LNCAP (cell line): ENCODE data around the gene SRRM5.

Experiments
- TF ChIP-seq, protein P1 (sequence below): fragments of 450-650 bp; IDR thresholded peaks from 2 replicates; pipeline ENCODE4 v1.5.1; 2017; ENCODE audit warnings: mild to moderate bottlenecking

SRRM5 gene

GRCh38 chr19:43634068-43634467 is 22.2 kb downstream of the SRRM5 start:
- TF ChIP-seq, protein P1, sequence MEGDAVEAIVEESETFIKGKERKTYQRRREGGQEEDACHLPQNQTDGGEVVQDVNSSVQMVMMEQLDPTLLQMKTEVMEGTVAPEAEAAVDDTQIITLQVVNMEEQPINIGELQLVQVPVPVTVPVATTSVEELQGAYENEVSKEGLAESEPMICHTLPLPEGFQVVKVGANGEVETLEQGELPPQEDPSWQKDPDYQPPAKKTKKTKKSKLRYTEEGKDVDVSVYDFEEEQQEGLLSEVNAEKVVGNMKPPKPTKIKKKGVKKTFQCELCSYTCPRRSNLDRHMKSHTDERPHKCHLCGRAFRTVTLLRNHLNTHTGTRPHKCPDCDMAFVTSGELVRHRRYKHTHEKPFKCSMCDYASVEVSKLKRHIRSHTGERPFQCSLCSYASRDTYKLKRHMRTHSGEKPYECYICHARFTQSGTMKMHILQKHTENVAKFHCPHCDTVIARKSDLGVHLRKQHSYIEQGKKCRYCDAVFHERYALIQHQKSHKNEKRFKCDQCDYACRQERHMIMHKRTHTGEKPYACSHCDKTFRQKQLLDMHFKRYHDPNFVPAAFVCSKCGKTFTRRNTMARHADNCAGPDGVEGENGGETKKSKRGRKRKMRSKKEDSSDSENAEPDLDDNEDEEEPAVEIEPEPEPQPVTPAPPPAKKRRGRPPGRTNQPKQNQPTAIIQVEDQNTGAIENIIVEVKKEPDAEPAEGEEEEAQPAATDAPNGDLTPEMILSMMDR: no peak

DNA sequence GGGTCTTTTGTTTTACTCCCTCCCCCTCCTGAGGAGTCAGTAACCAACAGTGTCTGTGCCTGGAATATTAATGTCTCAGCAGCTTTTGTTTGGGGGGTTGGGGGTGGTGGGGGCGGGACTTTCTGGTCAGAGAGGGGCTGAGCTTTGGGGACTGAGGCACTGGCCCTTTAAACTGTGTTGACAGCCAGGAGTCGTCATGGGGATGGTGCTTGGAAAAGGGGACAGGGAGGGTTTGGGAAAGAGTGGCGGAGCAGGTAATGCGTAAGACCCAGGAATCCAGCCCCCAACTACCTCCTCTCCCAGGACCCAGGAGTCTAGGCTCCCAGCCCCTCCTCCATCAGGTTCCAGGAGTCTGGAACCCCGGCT is 22.6 kb downstream of the SRRM5 start:
- TF ChIP-seq, protein P1: no peak

DNA sequence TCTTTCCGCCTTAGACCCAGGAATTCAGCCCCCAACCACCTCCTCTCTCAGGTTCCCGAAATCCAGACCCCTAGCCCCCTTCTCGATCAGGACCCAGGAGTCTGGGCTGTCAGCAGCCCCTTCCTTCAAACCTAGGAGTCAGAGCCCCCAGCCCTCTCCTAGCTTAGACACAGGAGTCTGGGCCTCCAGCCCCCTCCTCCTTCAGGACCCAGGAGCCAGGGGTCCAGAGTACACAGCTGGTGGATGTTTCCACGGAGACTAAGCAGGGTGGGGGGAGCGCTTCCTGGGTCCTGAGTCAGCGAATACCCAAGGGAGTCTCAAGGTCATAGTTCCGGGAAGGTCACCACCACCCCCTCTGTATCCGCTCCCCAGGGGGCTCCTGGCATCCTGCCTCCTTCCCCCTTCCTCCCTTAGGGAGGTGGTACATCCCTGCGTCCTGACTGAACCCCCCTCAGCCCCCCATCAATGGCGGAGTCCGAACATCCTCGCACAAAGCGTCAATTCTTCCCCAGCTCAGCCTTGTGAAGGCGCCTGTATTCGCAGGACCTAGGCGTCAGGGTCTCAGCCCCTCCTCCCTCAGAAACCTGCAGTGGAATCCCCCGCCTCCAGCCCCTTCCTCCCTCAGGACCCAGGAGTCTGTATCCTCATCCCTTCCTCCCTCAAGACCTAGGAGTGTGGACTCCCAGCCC is 23.1 kb downstream of the SRRM5 start:
- TF ChIP-seq, protein P1: no peak

GRCh38 chr19:43636121-43636683 is 24.3 kb downstream of the SRRM5 start:
- TF ChIP-seq, protein P1: no peak

GRCh38 chr19:43638214-43638994 is 26.5 kb downstream of the SRRM5 start:
- TF ChIP-seq, protein P1: no peak

GRCh38 chr19:43638995-43639518 is 27.2 kb downstream of the SRRM5 start:
- TF ChIP-seq, protein P1: no peak

GRCh38 chr19:43639519-43640423 is 27.9 kb downstream of the SRRM5 start, which contains the start of gene CADM4:
Gene CADM4, minus strand, starts transcription at chr19:43639850. Its CDS starts 60 bp downstream, at chr19:43639790.
- TF ChIP-seq, protein P1: no peak
